NCI-H510A (cell line): ENCODE results near the gene OR2T33.
"Not testable (repeated sequence)": the region's sequence is repeated elsewhere in the genome, so short reads cannot be mapped to it uniquely, and the experiment has no call there.

Experiments
- DNase-seq: peaks from one replicate; lab custom pipeline; 2025; lab: John Stamatoyannopoulos, UW

The OR2T33 gene, protein sequence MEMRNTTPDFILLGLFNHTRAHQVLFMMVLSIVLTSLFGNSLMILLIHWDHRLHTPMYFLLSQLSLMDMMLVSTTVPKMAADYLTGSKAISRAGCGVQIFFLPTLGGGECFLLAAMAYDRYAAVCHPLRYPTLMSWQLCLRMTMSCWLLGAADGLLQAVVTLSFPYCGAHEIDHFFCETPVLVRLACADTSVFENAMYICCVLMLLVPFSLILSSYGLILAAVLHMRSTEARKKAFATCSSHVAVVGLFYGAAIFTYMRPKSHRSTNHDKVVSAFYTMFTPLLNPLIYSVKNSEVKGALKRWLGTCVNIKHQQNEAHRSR

DNA sequence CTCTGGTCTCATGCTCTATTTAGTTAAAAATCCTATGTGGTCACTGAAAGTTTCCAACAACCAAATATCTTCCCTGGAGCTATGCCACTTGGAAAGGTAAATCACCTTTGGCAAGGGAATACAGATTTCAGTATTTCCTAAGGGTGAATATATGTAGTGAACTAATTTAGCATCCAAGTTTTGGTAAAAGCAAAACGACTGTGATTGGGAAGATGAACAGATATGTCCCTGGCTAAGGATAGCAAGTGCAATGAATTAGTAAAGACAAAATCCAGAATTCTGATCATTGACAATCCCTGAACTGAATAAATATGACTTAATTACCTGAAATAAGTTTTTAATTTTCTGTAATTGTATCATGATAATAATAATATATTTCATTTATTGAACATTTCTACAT, at the start of gene OR2T33:
TSS of gene OR2T33 (minus strand) at position 101 of the 400 bp plus-strand sequence. CDS start 4,162 bp downstream, outside the sequence.
- DNase-seq, result no peak

DNA sequence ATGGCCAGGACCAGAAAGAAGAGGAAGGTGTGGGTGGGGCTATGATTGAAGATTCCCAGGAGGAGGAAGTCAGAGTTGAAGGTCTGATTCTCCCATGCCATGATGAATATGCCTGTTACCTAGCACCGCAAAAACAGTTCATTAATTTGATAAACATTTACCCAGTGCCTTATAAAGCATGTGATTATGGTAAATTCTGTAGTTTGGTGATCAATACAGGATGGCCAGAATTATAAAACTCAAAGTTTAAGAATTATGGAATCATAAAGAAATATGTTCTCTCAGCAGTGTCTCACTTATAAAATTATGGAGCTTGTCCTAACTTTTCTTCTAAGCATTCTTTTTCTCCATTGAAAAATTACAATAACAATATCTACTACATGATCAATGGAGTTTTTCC, 46.7 kb upstream of the OR2T33 start, which contains the start of gene OR2M7:
TSS of gene OR2M7 (minus strand) at position 101 of the 400 bp plus-strand sequence. CDS start at position 101, 0 bp downstream.
- no peak for DNase-seq

DNA sequence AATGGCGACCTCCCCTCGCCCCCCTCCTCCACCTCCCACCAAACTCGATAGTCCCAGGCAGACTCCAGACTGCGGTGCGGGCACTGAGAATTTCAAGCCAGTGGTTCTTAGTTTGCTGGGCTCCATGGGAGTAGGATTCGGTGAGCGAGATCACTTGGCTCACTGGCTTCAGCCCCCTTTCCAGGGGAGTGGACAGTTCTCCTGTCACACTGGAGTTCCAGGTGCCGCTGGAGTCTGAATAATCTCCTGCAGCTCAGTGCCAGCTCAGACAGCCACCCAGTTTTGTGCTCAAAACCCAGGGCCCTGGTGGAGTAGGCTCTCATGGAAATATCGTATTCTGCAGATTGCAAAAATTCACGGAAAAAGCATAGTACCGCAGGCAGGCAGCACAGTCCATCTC, 39.0 kb upstream of the OR2T33 start:
- DNase-seq, result no peak

DNA sequence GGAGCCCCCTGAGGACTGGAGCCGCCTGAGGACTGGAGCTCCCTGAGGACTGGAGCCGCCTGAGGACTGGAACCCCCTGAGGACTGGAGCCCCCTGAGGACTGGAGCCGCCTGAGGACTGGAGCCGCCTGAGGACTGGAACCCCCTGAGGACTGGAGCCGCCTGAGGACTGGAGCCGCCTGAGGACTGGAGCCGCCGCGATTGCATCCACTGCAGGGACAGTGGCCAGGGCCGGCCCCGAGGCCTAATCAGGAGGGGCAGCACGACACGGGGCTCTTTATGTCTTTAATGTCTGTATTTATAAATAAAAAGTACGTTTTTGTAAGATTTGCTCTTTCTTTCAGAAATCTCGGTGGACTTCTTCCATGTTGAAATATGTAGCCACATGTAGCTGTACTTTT, 29.0 kb upstream of the OR2T33 start:
- DNase-seq, result not testable (repeated sequence)

DNA sequence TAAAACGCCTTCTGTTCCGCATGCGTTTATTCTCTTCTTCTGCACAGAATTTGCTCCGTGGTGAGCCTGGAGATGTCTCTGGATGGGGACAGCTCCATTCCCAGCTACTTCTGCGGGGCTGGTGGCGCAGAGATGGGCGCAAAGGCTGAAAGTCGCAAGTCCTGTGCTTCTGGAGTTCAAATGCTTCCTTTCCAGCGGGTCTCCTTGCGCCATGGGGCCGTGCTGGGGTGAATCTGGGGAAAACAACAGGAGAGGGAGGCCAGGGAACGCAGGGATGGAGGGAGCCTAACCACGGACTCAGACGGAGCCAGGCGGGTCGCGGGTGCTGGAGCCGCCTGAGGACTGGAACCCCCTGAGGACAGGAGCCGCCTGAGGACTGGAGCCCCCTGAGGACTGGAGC, 28.3 kb upstream of the OR2T33 start:
- no peak for DNase-seq

DNA sequence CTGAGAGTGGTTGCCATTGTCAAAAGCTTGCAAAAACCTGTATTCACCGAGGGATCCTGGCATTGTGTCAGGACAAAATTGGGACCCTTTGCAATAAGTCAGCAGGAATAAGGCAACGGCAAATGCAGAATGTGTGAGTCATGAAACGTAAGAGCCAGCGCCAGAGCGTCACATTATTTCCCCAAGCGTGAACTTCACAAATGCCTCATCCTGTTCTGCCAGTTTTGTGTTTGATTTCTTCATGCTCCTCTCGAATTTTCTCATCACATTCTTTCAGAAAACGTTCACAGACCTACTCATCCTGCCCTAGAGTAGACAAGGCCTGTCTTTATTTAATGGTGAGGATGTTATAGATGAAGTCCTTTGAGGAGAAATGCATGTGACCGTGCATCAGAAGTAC, 27.9 kb upstream of the OR2T33 start:
- DNase-seq, result not testable (repeated sequence)

DNA sequence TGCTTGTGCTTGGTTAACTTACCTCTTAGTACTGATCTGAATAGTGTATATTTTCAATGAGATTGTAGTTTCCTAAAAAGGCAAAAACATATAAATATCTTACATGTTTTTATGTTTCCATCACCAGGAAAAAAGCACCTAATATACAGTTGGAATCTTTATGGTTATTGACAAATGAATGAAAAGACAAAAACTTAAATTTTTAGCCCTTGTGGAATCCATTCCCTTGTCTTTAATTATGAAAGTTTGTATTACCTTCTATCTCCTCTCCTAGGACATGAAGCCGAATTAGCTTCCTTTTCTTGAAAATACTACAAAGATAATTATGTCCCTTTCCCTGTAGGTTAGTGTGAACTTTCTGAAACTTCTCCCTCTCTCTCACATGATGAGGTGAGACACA, 25.5 kb upstream of the OR2T33 start, which contains the start of gene OR2T12:
TSS of gene OR2T12 (minus strand) at position 101 of the 400 bp plus-strand sequence. CDS start 7,846 bp downstream, outside the sequence.
- DNase-seq, result no peak

DNA sequence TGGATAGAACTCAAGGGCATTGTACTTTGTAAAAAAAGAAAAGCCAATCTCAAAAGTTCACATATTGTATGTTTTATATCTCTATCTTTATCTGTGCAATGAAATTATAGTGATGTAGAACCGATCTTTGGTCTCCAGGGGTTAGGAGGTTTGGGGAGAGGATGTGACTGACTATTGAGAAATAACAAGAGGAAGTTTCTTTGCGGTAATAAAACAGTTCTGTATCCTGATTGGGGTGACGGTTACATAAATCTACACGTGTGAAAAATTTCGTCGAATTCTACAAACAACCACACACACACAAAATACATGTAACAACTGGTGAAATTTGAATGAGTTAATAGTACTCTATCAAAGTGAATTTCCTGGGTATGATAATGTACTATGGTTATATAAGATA, 10.6 kb upstream of the OR2T33 start:
- no peak for DNase-seq

DNA sequence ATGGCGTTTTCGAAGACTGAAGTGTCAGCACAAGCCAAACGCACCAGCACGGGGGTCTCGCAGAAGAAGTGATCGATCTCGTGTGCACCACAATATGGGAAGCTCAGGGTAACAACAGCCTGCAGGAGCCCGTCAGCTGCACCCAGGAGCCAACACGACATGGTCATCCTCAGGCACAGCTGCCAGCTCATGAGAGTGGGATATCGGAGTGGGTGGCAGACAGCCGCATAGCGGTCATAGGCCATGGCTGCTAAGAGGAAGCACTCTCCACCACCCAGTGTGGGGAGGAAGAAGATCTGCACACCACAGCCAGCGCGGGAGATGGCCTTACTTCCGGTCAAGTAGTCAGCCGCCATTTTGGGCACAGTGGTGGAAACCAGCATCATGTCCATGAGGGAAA, 4.6 kb downstream of the OR2T33 start:
- DNase-seq, result not testable (repeated sequence)

DNA sequence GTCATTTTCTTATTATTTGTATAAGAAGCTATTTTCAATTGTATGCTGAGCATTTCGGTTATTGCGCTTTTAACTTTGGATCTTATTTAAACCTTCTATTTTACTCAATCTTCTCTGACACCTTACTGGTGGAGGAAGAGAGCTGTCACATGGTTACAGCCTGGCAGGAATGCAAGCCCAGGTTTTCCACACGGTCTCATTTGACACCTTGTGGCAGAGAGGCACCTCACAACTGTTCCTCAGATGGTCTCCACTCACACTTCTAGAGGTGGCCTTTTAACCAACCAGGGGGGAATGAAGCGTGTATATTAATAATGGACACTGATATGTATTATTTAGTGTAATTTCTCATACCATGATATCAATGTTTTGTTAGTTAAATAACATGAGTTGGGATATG, 9.6 kb downstream of the OR2T33 start:
- no peak for DNase-seq

DNA sequence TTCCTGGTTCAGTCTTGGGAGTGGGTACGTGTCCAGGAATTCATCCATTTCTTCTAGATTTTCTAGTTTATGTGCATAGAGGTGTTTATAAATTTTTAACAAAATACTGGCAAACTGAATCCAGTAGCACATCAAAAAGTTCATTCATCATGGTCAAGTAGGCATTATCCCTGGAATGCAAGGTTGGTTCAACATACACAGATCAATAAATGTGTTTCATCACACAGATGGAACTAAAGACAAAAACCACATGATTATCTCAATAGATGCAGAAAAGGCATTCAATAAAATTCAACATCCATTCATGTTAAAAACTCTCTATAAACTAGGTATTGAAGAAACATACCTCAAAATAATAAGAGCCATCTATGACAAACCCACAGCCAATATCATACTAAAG, 18.5 kb downstream of the OR2T33 start:
- DNase-seq, result not testable (repeated sequence)

DNA sequence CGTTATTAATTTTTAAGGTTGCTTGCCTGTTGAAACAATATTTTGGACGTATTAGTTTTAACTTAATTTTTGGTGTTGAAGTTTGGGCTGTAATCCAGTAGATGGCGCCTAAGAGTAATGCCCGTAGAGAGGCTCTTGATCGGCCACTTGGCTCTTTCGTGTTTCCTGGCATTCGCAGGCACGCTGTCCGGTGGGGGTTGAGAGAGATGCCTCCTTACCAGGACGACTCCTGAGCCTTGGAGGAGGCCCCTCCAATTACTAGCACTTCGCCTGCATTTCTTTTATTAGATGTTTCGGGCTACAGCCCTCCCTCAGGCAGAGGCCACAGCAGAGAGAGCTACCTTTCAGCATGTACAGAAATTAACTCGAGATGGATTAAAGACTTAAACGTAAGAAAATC, 34.6 kb downstream of the OR2T33 start:
- DNase-seq, result peak; percentile 3

DNA sequence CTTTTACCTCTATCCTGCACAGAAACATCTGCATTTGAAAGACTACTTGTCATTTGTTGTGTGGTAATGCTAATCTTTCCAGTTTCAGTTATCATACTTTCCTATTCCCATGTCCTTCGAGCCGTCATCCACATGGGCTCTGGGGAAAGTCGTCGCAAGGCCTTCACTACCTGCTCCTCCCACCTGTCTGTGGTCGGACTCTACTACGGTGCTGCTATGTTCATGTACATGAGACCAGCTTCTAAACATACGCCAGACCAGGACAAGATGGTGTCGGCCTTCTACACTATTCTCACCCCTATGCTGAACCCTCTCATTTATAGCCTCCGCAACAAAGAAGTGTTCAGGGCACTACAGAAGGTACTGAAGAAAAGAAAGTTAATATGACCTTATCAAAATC, 38.3 kb downstream of the OR2T33 start:
- no peak for DNase-seq

DNA sequence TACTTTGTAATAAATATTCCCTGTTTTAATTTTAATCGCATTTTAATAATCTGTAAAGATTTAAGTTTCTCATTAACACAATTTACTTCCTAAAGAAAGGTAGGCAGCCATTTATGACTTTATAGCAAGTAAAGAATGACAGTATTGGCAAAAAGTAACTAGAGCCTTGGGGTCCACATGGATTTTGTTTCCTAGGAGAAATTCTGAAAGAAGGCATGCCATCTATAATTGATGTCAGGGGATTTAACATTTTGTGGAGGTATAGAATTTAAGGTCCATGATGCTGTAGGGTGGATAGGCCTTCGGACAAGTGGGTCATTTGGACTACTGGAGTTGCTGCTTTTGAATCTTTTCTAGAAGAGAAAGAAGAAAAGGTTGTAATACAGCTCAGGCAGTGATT, 46.7 kb downstream of the OR2T33 start, which contains the start of gene OR2M4:
TSS of gene OR2M4 (plus strand) at position 301 of the 400 bp plus-strand sequence. CDS start 7,512 bp downstream, outside the sequence.
- no peak for DNase-seq

DNA sequence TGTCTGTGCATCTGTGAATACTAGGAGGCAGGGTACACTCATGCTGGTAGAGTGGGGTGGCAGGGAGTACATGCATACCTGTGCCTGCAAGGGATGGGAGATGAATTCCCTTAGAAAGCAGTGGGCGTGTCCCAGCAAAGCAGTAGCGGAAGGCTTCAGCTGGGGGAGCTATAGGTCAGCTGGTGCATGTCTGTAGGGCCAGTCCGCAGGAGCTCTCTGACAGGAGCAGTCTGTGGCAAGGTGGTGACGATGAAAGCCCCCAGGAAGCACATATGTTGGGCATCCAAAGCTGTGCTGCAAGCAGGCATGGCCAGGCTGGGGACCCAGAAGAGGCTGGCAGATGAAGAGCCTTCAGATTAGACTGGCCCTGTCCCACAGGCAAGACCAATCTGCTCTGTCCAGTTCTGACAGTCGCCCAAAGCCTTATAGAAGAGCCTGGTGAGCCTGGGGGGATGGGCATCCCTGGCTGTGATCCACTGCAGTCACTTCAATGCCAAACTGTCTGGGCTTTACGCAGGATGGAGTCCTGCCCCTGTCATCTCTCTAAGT, 48.3 kb downstream of the OR2T33 start:
- no peak for DNase-seq

DNA sequence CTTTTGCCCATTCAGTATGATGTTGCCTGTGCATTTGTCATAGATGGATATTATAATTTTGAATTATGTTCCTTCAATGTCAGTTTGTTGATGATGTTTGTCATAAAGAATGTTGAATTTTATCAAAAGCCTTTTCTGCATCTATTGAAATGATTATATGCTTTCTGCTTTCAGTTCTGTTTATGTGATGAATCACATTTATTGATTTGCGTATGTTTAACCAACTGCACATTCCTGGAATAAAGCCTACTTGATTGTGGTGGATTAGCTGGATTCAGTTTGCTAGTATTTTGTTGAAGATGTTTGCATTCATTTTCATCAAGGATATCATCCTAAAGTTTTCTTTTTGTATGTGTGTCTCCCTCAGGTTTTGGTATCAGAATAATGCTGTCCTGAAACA, 52.2 kb downstream of the OR2T33 start:
- no peak for DNase-seq
